Hepatocyte (in vitro differentiated cells): ENCODE results near the gene HK3. TPM values are rescaled to one million over a fixed set of nuclear protein-coding genes. Genes with fewer than 3 reads are reported as not detected.

Source experiments
- DNase-seq: peaks from one replicate; pipeline ENCODE4 v3.0.0-alpha.2; 2016; ENCODE audit warnings: low spot score
- H2AFZ ChIP-seq: fragments of 200-600 bp; sonication (generic); 2 replicates; pipeline ENCODE4 v1.6.0; 2016; ENCODE audit warnings: antibody characterized with exemption, mild to moderate bottlenecking
- H3K27ac ChIP-seq: fragments of 200-600 bp; sonication (generic); 2 replicates; pipeline ENCODE4 v1.5.1; 2016; ENCODE audit warnings: mild to moderate bottlenecking
- H3K27me3 ChIP-seq: fragments of 200-600 bp; sonication (generic); 2 replicates; pipeline ENCODE4 v1.6.1; 2016
- H3K36me3 ChIP-seq: fragments of 200-600 bp; sonication (generic); replicated peaks from 2 replicates; pipeline ENCODE4 v1.5.1; 2016; ENCODE audit warnings: low read depth; ENCODE audit not compliant: insufficient read depth
- H3K4me1 ChIP-seq: fragments of 200-600 bp; sonication (generic); 2 replicates; pipeline ENCODE4 v1.5.1; 2016; ENCODE audit warnings: mild to moderate bottlenecking, moderate library complexity; ENCODE audit not compliant: insufficient read depth
- H3K4me2 ChIP-seq: fragments of 200-600 bp; sonication (generic); 2 replicates; pipeline ENCODE4 v1.6.0; 2016
- H3K4me3 ChIP-seq: fragments of 200-600 bp; sonication (generic); 2 replicates; pipeline ENCODE4 v1.5.1; 2016; ENCODE audit warnings: mild to moderate bottlenecking
- H3K79me2 ChIP-seq: fragments of 200-600 bp; sonication (generic); 2 replicates; pipeline ENCODE4 v1.6.0; 2017; ENCODE audit warnings: mild to moderate bottlenecking
- H3K9me2 ChIP-seq: fragments of 200-600 bp; sonication (generic); replicated peaks from 2 replicates; pipeline ENCODE4 v1.6.0; 2017; ENCODE audit warnings: mild to moderate bottlenecking; ENCODE audit not compliant: insufficient read depth
- H3K9me3 ChIP-seq: fragments of 200-600 bp; sonication (generic); 2 replicates; pipeline ENCODE4 v1.5.1; 2016; ENCODE audit warnings: low read depth, mild to moderate bottlenecking
- H4K20me1 ChIP-seq: fragments of 200-600 bp; sonication (generic); 2 replicates; pipeline ENCODE4 v1.6.0; 2016; ENCODE audit warnings: mild to moderate bottlenecking; ENCODE audit not compliant: insufficient read depth, poor library complexity, severe bottlenecking
- EZH2 ChIP-seq: fragments of 200-600 bp; sonication (generic); IDR thresholded peaks from 2 replicates; pipeline ENCODE4 v1.6.1; 2016; ENCODE audit warnings: antibody characterized with exemption, mild to moderate bottlenecking, borderline replicate concordance
- EZH2phosphoT487 ChIP-seq: fragments of 200-600 bp; sonication (generic); IDR thresholded peaks from one replicate; pipeline ENCODE4 v1.6.1; 2018; ENCODE audit warnings: antibody characterized with exemption, mild to moderate bottlenecking, low read depth, moderate library complexity; ENCODE audit not compliant: unreplicated experiment, severe bottlenecking
- WGBS: methylation state at CpG from one replicate; pipeline ENCODE4 v1.1.6; 2016; ENCODE audit warnings: low lambda C conversion rate; ENCODE audit errors: missing lambda C conversion rate; 5-methylcytosine and 5-hydroxymethylcytosine counted together
- polyA plus RNA-seq: library from polyadenylated mRNA; unstranded; fragments of >200 nt; fragmentation: Nextera tagmentation; extraction: Ambion mirVana; gene quantifications from 2 replicates; pipeline ENCODE4 v1.2.1, GENCODE V29; 2016
- total RNA-seq: library from RNA; depleted of rRNA; stranded (reverse); fragments of >200 nt; gene quantifications from 2 replicates; pipeline ENCODE4 v1.2.3, GENCODE V29; 2014
- TF ChIP-seq, protein P1 (sequence below): fragments of 200-600 bp; sonication (generic); IDR thresholded peaks from 2 replicates; pipeline ENCODE4 v1.5.1; 2016; ENCODE audit warnings: antibody characterized with exemption, mild to moderate bottlenecking; ENCODE audit not compliant: poor library complexity

The HK3 gene
- total and polyA plus RNA-seq, 2 experiments from 2014 or later = 0.73 TPM; not detected in 1

DNA sequence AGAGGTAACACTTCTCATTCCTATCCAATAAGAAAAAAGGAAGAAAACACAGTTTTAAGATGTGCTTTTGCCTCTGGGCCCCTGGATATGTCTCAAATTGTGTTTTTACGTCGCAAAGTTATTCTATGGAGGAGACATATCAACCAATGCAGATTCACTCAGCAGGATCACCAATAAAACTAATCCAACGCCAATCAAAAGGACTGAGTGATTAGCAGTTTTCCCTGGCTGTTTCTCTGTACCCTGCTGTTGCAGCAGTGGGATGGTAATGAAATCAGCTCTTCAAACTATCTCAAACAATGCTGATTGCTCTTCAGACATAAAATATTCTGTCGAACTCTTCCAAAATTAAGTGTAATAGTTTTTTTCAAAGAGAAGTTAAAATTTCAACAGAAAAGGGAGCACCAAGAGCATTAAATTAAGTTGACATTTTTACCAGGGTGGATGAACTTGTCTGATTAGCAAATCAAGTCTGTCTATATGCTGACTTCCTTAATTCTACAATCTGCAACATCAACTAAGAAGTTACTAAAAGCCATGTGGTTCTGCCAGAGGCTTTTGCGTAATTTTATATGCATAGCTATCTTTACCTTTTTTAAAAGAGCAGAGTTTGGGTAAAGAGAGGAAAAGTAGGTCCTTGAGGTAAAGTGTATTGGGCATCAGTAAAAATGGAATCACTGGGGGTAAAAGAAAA is 9.7 kb upstream of the HK3 start:
- no peak overlapping the region for H2AFZ ChIP-seq
- DNase-seq = no peak
- H3K27ac ChIP-seq = no peak overlapping the region
- no peaks in the 10 kb centered on the region for H3K4me1 ChIP-seq
- no peaks in the 10 kb centered on the region for H4K20me1 ChIP-seq
- H3K79me2 ChIP-seq = no peaks in the 10 kb centered on the region
- no peak overlapping the region for H3K4me2 ChIP-seq
- 88% methylated on average over 5 of the region's 5 CpGs for WGBS
- H3K9me2 ChIP-seq = no peaks in the 10 kb centered on the region
- TF ChIP-seq EZH2 (no peak), EZH2phosphoT487 (no peak)
- TF ChIP-seq, protein P1, sequence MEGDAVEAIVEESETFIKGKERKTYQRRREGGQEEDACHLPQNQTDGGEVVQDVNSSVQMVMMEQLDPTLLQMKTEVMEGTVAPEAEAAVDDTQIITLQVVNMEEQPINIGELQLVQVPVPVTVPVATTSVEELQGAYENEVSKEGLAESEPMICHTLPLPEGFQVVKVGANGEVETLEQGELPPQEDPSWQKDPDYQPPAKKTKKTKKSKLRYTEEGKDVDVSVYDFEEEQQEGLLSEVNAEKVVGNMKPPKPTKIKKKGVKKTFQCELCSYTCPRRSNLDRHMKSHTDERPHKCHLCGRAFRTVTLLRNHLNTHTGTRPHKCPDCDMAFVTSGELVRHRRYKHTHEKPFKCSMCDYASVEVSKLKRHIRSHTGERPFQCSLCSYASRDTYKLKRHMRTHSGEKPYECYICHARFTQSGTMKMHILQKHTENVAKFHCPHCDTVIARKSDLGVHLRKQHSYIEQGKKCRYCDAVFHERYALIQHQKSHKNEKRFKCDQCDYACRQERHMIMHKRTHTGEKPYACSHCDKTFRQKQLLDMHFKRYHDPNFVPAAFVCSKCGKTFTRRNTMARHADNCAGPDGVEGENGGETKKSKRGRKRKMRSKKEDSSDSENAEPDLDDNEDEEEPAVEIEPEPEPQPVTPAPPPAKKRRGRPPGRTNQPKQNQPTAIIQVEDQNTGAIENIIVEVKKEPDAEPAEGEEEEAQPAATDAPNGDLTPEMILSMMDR = no peak
- H3K27me3 ChIP-seq = no peaks in the 10 kb centered on the region
- no peak overlapping the region for H3K4me3 ChIP-seq
- H3K9me3 ChIP-seq = no peaks in the 10 kb centered on the region
- H3K36me3 ChIP-seq = peaks cover 2% of the 10 kb centered on the region

DNA sequence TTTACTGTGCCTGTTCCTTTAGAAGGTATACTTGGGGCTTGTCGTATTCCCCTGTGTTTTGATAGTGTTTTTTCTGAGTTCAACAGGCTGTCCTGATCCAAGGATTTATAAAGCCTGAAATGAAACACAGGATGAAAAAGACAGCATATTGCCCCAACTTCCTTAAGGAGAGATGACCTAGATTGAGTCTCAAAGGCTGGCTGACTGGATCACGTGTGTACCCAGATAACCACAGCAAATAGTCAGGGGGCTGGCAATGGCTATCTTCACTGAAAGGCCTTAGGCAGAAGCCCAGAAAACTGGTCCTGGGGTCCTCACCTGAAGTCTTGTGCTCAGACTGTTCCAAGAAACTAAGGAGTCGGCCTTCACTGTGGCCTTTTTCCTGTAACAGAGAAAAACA is 7.7 kb upstream of the HK3 start:
- H3K27me3 ChIP-seq = no peaks in the 10 kb centered on the region
- no peak overlapping the region for H3K4me2 ChIP-seq
- no peaks in the 10 kb centered on the region for H3K9me3 ChIP-seq
- no peak overlapping the region for H2AFZ ChIP-seq
- H4K20me1 ChIP-seq = no peaks in the 10 kb centered on the region
- H3K9me2 ChIP-seq = no peaks in the 10 kb centered on the region
- 85% methylated on average over 3 of the region's 3 CpGs for WGBS
- TF ChIP-seq EZH2phosphoT487 (no peak), EZH2 (no peak)
- TF ChIP-seq, protein P1 = no peak
- DNase-seq = no peak
- no peak overlapping the region for H3K27ac ChIP-seq
- H3K36me3 ChIP-seq = peaks cover 2% of the 10 kb centered on the region
- no peak overlapping the region for H3K4me3 ChIP-seq
- no peaks in the 10 kb centered on the region for H3K4me1 ChIP-seq
- H3K79me2 ChIP-seq = no peaks in the 10 kb centered on the region

DNA sequence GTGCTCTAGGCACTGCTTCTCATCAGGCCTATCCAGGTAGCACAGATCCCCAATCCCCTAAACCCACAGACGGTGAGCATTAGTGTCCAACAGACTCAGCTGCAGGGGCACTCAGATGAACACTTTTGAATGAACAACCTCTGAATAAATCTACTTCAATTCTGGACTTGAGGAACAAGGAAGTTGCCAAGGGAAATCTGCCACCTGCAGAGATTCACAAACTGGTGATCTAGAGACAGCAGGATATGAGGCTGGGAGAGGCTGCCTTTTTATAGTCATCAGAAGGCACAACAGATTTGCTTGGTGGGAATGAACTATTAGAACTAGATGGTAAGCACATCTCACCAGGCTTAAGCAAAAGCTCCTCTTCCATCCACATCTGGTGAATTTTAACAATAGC is 7.0 kb upstream of the HK3 start:
- no peak overlapping the region for H3K27ac ChIP-seq
- 91% methylated on average over 1 of the region's 1 CpG for WGBS
- H3K4me3 ChIP-seq = no peak overlapping the region
- no peak for TF ChIP-seq EZH2
- no peak for TF ChIP-seq EZH2phosphoT487
- TF ChIP-seq, protein P1 = no peak
- no peak overlapping the region for H3K4me2 ChIP-seq
- no peak overlapping the region for H2AFZ ChIP-seq
- peaks cover 2% of the 10 kb centered on the region for H3K36me3 ChIP-seq
- H3K79me2 ChIP-seq = no peaks in the 10 kb centered on the region
- H3K9me2 ChIP-seq = no peaks in the 10 kb centered on the region
- H4K20me1 ChIP-seq = no peaks in the 10 kb centered on the region
- no peak for DNase-seq
- H3K27me3 ChIP-seq = no peaks in the 10 kb centered on the region
- H3K9me3 ChIP-seq = no peaks in the 10 kb centered on the region
- no peaks in the 10 kb centered on the region for H3K4me1 ChIP-seq
